ENCODE measurements around the gene STX1A.
A peak's percentile ranks its signal among the peaks of the same experiment; 100 is the strongest.
"Not testable (repeated sequence)": the region's sequence is repeated elsewhere in the genome, so short reads cannot be mapped to it uniquely, and the experiment has no call there.

Gene STX1A

DNA sequence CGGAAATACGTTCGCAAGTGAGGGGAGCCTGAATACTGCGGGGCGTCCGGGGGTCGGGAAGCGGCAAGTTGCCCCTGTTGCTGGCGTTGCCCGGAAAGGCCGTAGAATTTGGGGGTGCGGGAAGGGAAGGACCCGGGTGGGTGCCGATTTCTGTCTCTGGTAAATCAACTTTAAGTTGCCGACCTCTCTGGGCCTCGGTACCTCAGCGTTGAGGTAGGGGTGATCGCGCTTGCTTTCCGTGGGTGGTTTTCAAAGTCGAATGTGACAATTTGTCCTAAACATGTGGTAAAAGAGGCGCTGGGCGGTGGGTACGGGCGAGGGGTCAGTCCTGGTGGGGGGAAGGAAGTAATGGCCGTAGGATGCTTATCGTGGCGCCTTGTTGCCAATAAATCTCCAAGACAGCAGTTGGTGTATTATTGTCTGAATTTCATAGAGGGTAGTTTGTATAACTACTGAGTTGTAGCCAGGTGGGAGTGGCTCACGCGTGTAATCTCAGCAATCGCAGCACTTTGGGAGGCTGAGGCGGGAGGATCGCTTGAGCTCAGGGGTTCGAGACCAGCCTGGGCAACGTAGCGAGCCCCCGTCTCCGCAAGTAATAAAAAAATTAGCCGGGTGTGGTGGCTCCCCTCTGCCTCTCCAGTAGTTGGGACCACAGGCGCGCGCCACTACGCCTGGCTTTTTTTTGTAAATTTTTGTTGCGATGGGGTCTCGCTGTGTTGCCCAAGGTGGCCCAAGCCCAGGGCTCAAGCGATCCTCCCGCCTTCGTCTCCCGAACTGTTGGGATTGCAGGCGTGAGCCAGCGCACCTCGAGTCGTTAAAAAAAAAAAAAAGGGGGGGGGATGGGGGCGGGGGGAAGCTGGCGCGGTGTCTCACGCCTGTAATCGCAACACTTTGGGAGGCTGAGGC lies 35.4 kb downstream of the STX1A start:
- DNase-seq (ENCODE audit: low read depth in 1 of 2, low spot score in 1 of 2): no peak

GRCh38 chr7:73683056-73683787 lies 36.2 kb downstream of the STX1A start, which contains the start of the genes BUD23 and DNAJC30:
BUD23 (plus strand) TSS chr7:73683597; CDS start chr7:73683626, 29 bp downstream.
DNAJC30 (minus strand) TSS chr7:73683453; CDS start chr7:73683423, 30 bp downstream.
- peak; percentile 91 to 97 for DNase-seq (ENCODE audit: low read depth in 1 of 2, low spot score in 1 of 2)

DNA sequence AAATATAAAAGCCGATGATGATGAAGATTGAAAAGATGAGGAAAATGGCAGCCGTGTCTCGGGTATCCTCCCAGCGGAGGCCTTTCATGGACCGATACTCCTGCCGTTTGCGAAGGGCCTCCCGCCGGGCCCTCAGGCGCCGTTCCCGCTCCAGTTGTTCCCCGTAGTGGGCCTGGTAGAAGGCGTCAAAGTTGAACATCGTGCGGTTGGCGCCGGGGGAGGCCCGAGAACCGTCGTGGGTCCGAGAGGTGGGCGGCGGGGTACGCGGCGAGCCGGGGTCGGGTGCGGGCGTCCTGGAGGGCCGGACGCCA lies 36.8 kb downstream of the STX1A start:
- DNase-seq (ENCODE audit: low read depth in 1 of 2, low spot score in 1 of 2): no peak

DNA sequence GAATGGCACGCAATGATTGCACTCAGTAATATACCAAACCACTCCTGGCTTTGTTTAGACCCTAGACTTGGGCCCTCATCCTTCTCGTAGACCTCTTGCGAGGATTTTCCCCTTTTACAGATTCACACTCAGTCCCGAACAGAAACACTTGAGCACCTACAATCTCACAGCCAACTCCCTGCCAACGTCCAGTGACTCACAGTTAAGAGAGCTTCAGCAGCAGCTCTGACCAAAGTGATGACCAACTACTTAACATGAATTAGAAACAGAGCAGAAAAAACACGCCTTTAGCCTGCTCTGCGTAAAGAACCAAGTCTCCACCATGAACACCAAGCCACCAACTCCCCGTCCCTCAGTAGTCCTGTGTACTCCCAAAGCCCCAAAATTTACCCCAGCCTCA lies 38.4 kb downstream of the STX1A start:
- DNase-seq (ENCODE audit: low read depth in 1 of 2, low spot score in 1 of 2): no peak

DNA sequence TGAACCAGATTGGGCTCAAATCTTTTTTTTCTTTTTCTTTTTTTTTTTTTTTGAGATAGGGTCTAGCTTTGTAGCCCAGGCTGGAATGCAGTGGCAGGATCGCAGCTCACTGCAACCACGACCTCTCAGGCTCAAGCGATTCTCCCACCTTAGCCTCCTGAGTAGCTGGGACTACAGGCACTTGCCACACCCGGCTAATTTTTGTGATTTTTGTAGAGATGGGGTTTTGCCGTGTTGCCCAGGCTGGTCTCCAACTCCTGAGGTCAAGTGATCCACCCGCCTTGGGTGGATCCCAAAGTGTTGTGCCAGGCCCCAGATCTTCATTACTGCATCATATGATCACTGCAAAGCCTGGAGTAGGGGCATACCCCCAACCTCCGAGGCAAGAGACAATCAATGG lies 39.0 kb downstream of the STX1A start:
- DNase-seq (ENCODE audit: low read depth in 1 of 2, low spot score in 1 of 2): no peak

GRCh38 chr7:73679709-73680108 lies 39.8 kb downstream of the STX1A start:
- DNase-seq (ENCODE audit: low read depth in 1 of 2, low spot score in 1 of 2): no peak

- DNase-seq (ENCODE audit: low read depth in 1 of 2, low spot score in 1 of 2): no peak
These were observed 40.6 kb downstream of the STX1A start for GRCh38 chr7:73678862-73679261.

- not testable (repeated sequence) for DNase-seq (ENCODE audit: low read depth in 1 of 2, low spot score in 1 of 2)
These were observed 43.4 kb downstream of the STX1A start for GRCh38 chr7:73676062-73676461.

DNA sequence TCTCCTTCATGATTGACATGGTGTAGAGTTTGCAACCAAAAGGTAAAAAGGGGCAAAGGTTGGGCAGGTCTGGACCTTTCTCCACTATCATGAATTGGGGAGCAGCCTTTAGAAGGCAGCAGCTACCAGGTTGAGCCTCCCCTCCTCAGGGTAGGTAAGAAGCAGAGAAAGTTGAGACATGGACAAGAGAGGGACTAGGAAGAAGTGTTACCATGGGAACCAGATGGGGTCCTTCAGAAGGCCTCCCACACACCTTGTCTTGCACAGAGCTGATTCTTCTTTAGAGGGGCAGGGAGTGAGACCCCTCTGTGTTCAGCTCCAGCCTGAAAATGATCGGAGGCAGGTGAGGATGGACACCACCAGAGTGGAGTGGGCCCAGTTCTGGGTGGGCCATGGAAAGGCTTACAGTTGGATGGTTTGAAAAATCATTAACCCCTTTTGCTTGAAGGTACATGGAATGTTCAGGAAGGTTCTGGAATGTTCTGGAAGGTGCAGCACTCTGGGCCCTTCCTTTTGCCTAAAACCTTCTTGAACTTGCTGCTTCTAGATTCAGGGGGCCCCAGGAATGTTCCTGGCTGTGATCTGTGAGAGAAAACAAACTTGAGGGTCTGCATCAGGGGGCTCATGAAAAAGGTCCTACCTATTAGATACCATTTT lies 44.9 kb downstream of the STX1A start:
- DNase-seq (ENCODE audit: low read depth in 1 of 2, low spot score in 1 of 2): no peak

DNA sequence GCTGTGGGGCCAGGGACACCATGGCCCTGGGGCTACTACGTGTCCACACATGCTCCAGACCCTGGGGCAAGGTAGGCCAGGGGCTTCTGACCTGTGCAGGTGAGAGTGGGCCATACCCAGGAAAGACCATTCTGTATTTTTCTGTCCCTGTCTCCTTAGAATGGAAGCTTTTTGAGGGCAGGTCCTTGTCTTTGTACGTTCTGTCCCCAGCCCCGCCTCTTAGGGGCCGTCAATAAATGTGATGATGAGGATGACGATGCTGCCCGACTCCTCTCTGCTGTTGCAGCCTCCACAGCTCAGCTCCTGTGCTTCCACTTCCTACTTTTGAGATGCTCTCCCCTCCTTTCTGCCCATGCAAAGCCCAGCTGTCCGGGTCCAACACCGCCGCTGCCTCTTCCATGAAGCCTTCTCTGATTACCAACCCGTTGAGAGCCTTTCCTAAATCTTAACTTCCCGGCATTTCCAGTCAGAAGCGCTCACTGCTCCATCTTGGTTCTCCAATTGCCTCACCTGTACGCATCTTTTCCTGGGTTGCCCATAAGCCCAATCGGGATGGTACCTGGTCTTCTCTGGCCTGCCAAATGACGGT lies 47.5 kb downstream of the STX1A start:
- no peak for DNase-seq (ENCODE audit: low read depth in 1 of 2, low spot score in 1 of 2)

- no peak for DNase-seq (ENCODE audit: low read depth in 1 of 2, low spot score in 1 of 2)
These were observed 48.2 kb downstream of the STX1A start for GRCh38 chr7:73671322-73671661.

DNA sequence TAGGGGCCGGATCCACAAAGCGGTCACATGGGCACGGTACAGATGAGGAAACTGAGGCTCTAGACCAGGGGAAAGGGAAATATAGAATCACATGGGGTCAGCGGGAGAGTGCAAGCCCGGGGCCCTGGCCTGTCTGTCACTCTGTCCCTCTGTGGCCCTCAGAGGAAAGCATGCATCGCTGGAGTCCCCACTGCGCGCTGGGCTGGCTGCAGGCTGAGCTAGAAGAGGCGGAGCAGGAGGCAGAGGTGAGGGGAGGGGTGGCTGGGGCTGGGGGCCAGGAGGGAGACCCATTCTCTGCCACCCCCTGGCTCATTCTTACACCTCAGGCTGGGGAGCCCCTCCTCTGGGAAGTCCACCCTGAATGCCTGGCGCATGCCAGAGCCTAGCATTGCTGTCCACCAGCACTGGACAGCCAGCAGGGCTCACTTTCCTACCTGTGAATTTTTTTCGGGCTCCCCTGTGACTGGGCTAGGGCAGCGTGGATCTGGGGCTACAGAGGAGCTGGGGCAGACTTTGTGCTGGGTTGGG lies 49.5 kb downstream of the STX1A start:
- no peak for DNase-seq (ENCODE audit: low read depth in 1 of 2, low spot score in 1 of 2)

DNA sequence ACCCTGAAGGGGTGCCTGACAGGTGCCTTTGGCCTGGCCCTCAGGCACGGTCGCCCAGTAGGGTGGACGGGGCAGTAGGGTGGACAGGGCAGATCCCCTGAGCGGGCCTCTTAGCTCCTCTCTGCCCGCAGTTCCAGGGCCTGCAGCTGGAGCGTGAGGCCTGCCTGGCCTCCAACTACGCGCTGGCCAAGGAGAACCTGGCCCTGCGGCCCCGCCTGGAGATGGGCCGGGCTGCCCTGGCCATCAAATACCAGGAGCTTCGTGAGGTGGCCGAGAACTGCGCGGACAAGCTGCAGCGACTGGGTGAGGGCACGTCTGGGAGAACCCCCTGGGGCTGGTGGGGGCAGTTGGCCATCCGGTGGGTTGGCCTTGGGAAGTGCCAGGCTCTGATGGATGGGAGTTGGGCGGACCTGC lies 50.2 kb downstream of the STX1A start:
- no peak for DNase-seq (ENCODE audit: low read depth in 1 of 2, low spot score in 1 of 2)

- no peak for DNase-seq (ENCODE audit: low read depth in 1 of 2, low spot score in 1 of 2)
These were observed 50.6 kb downstream of the STX1A start for GRCh38 chr7:73668886-73669230.

DNA sequence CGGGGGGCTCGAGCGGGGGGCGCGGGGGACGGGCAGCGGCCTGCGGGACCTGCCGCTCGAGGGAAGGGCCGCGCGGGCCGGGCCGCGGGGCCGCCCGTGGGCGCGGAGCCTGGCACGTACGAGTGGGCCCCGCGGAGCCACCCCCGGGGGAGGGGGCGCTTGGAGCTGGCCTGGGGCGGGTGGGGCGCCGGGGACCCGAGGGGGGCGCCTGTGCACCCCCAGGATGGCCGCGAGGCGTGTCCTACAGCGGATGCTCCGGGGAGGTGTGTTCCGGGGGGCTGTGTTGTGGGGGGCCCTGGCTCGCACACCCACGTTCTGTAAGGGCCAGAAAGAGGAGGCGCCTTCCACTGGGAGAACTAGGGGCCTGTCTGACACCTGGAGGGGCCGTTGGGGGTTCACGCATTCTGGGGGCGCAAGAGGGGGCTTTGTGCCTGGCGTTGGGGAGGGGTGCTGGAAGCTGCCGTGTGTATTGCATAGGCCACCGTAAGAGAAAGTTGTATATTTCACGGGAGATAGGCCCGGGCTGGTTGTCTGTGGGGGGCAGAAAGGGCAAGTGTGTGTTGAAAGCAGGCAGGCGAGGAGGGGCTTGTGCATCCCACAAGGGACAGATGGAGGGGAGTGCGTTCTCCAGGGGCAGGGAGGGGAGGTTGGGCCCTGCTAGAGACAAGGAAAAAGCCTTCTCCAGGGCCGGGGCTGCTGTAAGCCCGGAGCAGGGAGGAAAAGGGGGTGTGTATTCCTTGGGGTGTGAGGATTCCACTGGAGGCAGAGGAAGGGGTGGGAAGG lies 51.2 kb downstream of the STX1A start:
- no peak for DNase-seq (ENCODE audit: low read depth in 1 of 2, low spot score in 1 of 2)

DNA sequence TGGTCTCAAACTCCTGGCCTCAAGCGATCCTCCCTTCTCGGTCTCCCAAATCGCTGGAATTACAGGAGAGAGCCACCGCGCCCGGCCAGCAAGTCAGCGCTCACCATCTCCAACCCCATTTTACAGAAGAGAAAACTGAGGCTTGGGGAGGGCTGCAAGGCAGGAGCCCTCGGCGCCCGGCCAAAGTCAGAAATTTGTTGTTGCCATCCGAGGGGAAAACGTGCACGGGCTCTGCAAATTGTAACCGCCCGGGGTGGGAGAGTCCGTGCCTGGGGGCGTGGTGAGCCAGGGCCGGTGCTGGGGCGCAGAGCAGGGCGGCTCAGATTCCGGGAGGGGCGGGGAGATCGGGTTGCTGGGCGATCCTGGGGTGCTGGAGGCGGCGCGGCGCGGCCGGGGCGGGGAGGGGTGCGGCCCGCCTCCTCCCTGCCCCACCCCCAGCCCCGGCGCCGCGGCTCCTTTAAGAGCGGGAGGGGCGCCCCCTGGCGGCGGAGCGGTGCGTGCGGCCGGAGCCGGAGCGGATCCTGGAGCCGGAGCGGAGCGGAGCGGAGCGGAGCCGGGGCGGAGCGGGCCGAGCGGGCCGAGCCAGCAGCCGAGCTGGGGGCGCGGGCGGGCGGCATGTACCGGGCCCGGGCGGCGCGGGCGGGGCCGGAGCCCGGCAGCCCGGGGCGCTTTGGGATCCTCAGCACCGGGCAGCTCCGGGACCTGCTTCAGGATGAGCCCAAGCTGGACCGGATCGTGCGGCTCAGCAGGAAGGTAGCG lies 51.9 kb downstream of the STX1A start, which contains the start of gene VPS37D:
VPS37D (plus strand) TSS at position 488 of the 759 bp plus-strand sequence; CDS start at position 616, 128 bp downstream.
- peak; percentile 92 to 93 for DNase-seq (ENCODE audit: low read depth in 1 of 2, low spot score in 1 of 2)

DNA sequence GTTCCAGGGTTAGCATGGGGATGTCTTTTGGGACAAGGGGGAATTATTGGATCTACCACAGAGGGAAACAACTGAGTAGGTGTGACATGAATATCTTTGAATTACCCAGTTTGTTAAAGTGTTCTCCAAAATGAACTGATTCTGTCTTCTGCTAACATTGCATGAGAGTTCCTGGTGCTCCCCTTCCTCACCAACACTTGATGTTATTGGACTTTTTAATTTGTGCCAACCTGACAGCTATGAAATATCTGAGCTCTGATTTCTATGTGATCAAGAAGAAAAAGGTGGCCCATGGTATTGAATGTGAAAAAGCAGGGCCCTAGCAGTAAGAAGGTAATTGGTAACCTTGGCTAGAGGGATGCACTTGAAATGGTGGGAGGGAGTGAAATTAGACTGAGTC lies 56.4 kb downstream of the STX1A start:
- no peak for DNase-seq (ENCODE audit: low read depth in 1 of 2, low spot score in 1 of 2)

GRCh38 chr7:73660594-73660993 lies 58.9 kb downstream of the STX1A start:
- not testable (repeated sequence) for DNase-seq (ENCODE audit: low read depth in 1 of 2, low spot score in 1 of 2)

DNA sequence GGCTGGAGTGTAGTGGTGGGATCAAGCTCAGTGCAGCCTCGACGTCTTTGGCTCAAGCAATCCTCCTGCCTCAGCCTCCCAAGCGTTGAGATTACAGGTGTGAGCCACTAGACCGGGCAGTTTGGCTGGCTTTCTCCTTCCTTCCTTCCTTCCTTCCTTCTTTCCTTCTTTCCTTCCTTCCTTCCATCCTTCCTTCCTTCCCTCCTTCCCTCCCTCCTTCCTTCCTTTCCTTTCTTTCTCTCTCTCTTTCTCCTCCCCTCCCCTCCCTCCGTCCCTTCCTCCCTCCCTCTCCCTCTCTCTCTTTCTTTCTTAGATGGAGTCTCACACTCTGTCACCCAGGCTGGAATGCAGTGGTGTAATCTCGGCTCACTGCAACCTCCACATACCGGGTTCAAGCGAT lies 59.5 kb downstream of the STX1A start:
- no peak for DNase-seq (ENCODE audit: low read depth in 1 of 2, low spot score in 1 of 2)

- not testable (repeated sequence) for DNase-seq (ENCODE audit: low read depth in 1 of 2, low spot score in 1 of 2)
These were observed 64.2 kb downstream of the STX1A start for GRCh38 chr7:73655309-73655708.
